WTC11 (cell line): ENCODE measurements around the gene PGAM5. TPM values are rescaled to one million over a fixed set of nuclear protein-coding genes. Genes with fewer than 3 reads are reported as not detected.

Source experiments
- ATAC-seq: fragments of 200-7000 bp; cut with Tn5 transposase; 2 replicates; pipeline ENCODE4 v1.10.0; 2021; ENCODE audit warnings: mild to moderate bottlenecking, moderate library complexity
- CTCF ChIA-PET: fragments of 300-600 bp; sonication (Branson Sonifier 250); formaldehyde crosslinking; loops from one replicate; lab custom pipeline; 2021; ENCODE audit warnings: antibody characterized with exemption; lab: Charles Lee
- POLR2A ChIA-PET: fragments of 350-600 bp; sonication (Branson Sonifier 250); formaldehyde crosslinking; loops from one replicate; lab custom pipeline; 2021; ENCODE audit warnings: antibody characterized with exemption; lab: Charles Lee
- DNase-seq: peaks from one replicate; pipeline ENCODE4 v3.0.0; 2021; ENCODE audit warnings: low spot score
- H3K27ac Mint-ChIP-seq: 2 replicates; pipeline ENCODE4 v1.8.0; 2021; ENCODE audit warnings: mixed read lengths
- H3K27me3 Mint-ChIP-seq: 2 replicates; pipeline ENCODE4 v1.8.0; 2021; ENCODE audit warnings: low read depth, mild to moderate bottlenecking, moderate library complexity, mixed read lengths
- H3K36me3 Mint-ChIP-seq: 2 replicates; pipeline ENCODE4 v1.8.0; 2021; ENCODE audit warnings: mixed read lengths
- H3K4me1 Mint-ChIP-seq: 2 replicates; pipeline ENCODE4 v1.8.0; 2022; ENCODE audit warnings: mixed read lengths
- H3K4me3 Mint-ChIP-seq: 2 replicates; pipeline ENCODE4 v1.8.0; 2021; ENCODE audit warnings: mild to moderate bottlenecking, moderate library complexity, mixed read lengths
- H3K9me3 Mint-ChIP-seq: 2 replicates; pipeline ENCODE4 v1.8.0; 2021; ENCODE audit warnings: mixed read lengths
- ATF3 ChIP-seq: sonication (generic); formaldehyde crosslinking; conservative IDR thresholded peaks from 2 replicates; pipeline ENCODE4 v1.8.1; 2022; ENCODE audit warnings: mild to moderate bottlenecking, missing genetic modification reagents
- ATF6 ChIP-seq: sonication (generic); formaldehyde crosslinking; IDR thresholded peaks from 2 replicates; pipeline ENCODE4 v1.8.1; 2023; ENCODE audit warnings: mild to moderate bottlenecking, missing genetic modification reagents
- CBFB ChIP-seq: sonication (generic); formaldehyde crosslinking; IDR thresholded peaks from 2 replicates; pipeline ENCODE4 v1.8.1; 2022; ENCODE audit warnings: mild to moderate bottlenecking, low read depth, missing genetic modification reagents
- CREB1 ChIP-seq: sonication (generic); formaldehyde crosslinking; IDR thresholded peaks from 2 replicates; pipeline ENCODE4 v1.8.0; 2023; ENCODE audit warnings: mild to moderate bottlenecking, missing genetic modification reagents
- CREM ChIP-seq: sonication (generic); formaldehyde crosslinking; IDR thresholded peaks from 2 replicates; pipeline ENCODE4 v1.8.1; 2022; ENCODE audit warnings: mild to moderate bottlenecking, missing genetic modification reagents, moderate library complexity
- ETV6 ChIP-seq: sonication (generic); formaldehyde crosslinking; IDR thresholded peaks from 2 replicates; pipeline ENCODE4 v1.8.1; 2022; ENCODE audit warnings: mild to moderate bottlenecking, missing genetic modification reagents
- GRHL2 ChIP-seq: fragments of 250-450 bp; sonication (Bioruptor Pico); IDR thresholded peaks from 2 replicates; pipeline ENCODE4 v1.8.0; 2022; ENCODE audit warnings: mild to moderate bottlenecking, moderate library complexity; ENCODE audit not compliant: insufficient replicate concordance, severe bottlenecking
- JAZF1 ChIP-seq: fragments of 250-450 bp; sonication (Bioruptor Pico); IDR thresholded peaks from 2 replicates; pipeline ENCODE4 v1.9.0; 2021; ENCODE audit warnings: moderate library complexity, mild to moderate bottlenecking, inconsistent platforms
- JUN ChIP-seq: sonication (generic); formaldehyde crosslinking; IDR thresholded peaks from 2 replicates; pipeline ENCODE4 v1.8.0; 2023; ENCODE audit warnings: mild to moderate bottlenecking, missing genetic modification reagents
- MXD4 ChIP-seq: fragments of 250-450 bp; sonication (Bioruptor Pico); IDR thresholded peaks from 2 replicates; pipeline ENCODE4 v1.8.0; 2021; ENCODE audit warnings: mild to moderate bottlenecking, moderate library complexity, borderline replicate concordance
- NR1H2 ChIP-seq: sonication (generic); formaldehyde crosslinking; IDR thresholded peaks from 2 replicates; pipeline ENCODE4 v1.9.0; 2021; ENCODE audit warnings: mild to moderate bottlenecking, moderate library complexity, missing genetic modification reagents
- NR3C1 ChIP-seq: sonication (generic); formaldehyde crosslinking; conservative IDR thresholded peaks from 2 replicates; pipeline ENCODE4 v1.8.1; 2023; ENCODE audit warnings: low read depth, mild to moderate bottlenecking, missing genetic modification reagents
- SMAD3 ChIP-seq: sonication (generic); formaldehyde crosslinking; IDR thresholded peaks from 2 replicates; pipeline ENCODE4 v1.8.0; 2022; ENCODE audit warnings: missing genetic modification reagents, mild to moderate bottlenecking, borderline replicate concordance
- SMAD4 ChIP-seq: sonication (generic); formaldehyde crosslinking; IDR thresholded peaks from 2 replicates; pipeline ENCODE4 v1.8.0; 2022; ENCODE audit warnings: mild to moderate bottlenecking, missing genetic modification reagents
- TCF7 ChIP-seq: sonication (generic); formaldehyde crosslinking; IDR thresholded peaks from 2 replicates; pipeline ENCODE4 v1.8.0; 2022; ENCODE audit warnings: mild to moderate bottlenecking, low read depth, missing genetic modification reagents, moderate library complexity
- USF1 ChIP-seq: sonication (generic); formaldehyde crosslinking; IDR thresholded peaks from 2 replicates; pipeline ENCODE4 v1.8.0; 2022; ENCODE audit warnings: mild to moderate bottlenecking, missing genetic modification reagents
- USF2 ChIP-seq: sonication (generic); formaldehyde crosslinking; IDR thresholded peaks from 2 replicates; pipeline ENCODE4 v1.8.1; 2023; ENCODE audit warnings: mild to moderate bottlenecking, missing genetic modification reagents, moderate library complexity
- ZBTB21 ChIP-seq: sonication (generic); formaldehyde crosslinking; IDR thresholded peaks from 2 replicates; pipeline ENCODE4 v1.8.1; 2023; ENCODE audit warnings: mild to moderate bottlenecking, missing genetic modification reagents, borderline replicate concordance
- ZNF263 ChIP-seq: sonication (generic); formaldehyde crosslinking; IDR thresholded peaks from 2 replicates; pipeline ENCODE4 v1.8.1; 2022; ENCODE audit warnings: low read depth, mild to moderate bottlenecking, moderate library complexity, missing genetic modification reagents
- ZNF281 ChIP-seq: sonication (generic); formaldehyde crosslinking; IDR thresholded peaks from 2 replicates; pipeline ENCODE4 v1.8.0; 2023; ENCODE audit warnings: mild to moderate bottlenecking, missing genetic modification reagents
- ZNF671 ChIP-seq: fragments of 250-450 bp; sonication (Bioruptor Pico); IDR thresholded peaks from 2 replicates; pipeline ENCODE4 v1.8.0; 2021; ENCODE audit warnings: mild to moderate bottlenecking
- ZSCAN18 ChIP-seq: fragments of 250-450 bp; sonication (Bioruptor Pico); IDR thresholded peaks from 2 replicates; pipeline ENCODE4 v2.1.2; 2022; ENCODE audit warnings: mild to moderate bottlenecking, moderate library complexity
- total RNA-seq: library from RNA; stranded (reverse); gene quantifications from 3 replicates; pipeline ENCODE4 v1.2.3, GENCODE V29; 2021

The PGAM5 gene
- total RNA-seq, 1 experiment from 2014 or later = 89.7 TPM

GRCh38 chr12:132672116-132672515 is 38.5 kb upstream of the PGAM5 start:
- no peak for ATAC-seq
- POLR2A ChIA-PET = no interaction called here
- no peak for DNase-seq
- no peaks in the 10 kb centered on the region for H3K4me1 Mint-ChIP-seq
- H3K36me3 Mint-ChIP-seq = peaks cover 80% of the 10 kb centered on the region
- H3K9me3 Mint-ChIP-seq = no peaks in the 10 kb centered on the region
- no peak overlapping the region for H3K27ac Mint-ChIP-seq
- CTCF ChIA-PET = no interaction called here
- TF ChIP-seq USF1 (CRISPR knock-in tag) (no peak), JAZF1 (CRISPR knock-in tag) (no peak), MXD4 (CRISPR knock-in tag) (no peak), ATF6 (CRISPR knock-in tag) (no peak), ZBTB21 (CRISPR knock-in tag) (no peak)
- H3K4me3 Mint-ChIP-seq = no peak overlapping the region
- no peaks in the 10 kb centered on the region for H3K27me3 Mint-ChIP-seq

GRCh38 chr12:132672678-132673077 is 38.0 kb upstream of the PGAM5 start:
- TF ChIP-seq ETV6 (CRISPR knock-in tag) (no peak), JUN (CRISPR knock-in tag) (no peak), ZNF671 (CRISPR knock-in tag) (no peak), ZSCAN18 (CRISPR knock-in tag) (no peak), CREB1 (CRISPR knock-in tag) (no peak), SMAD3 (no peak)
- ChIA-PET POLR2A (no interaction called here), CTCF (no interaction called here)
- no peaks in the 10 kb centered on the region for H3K9me3 Mint-ChIP-seq
- no peak overlapping the region for H3K27ac Mint-ChIP-seq
- H3K27me3 Mint-ChIP-seq = no peaks in the 10 kb centered on the region
- no peak for DNase-seq
- no peak for ATAC-seq
- H3K36me3 Mint-ChIP-seq = peaks cover 80% of the 10 kb centered on the region
- H3K4me3 Mint-ChIP-seq = no peak overlapping the region
- H3K4me1 Mint-ChIP-seq = no peaks in the 10 kb centered on the region

- Mint-ChIP-seq H3K9me3 (no peaks in the 10 kb centered on the region), H3K27me3 (no peaks in the 10 kb centered on the region), H3K4me1 (no peaks in the 10 kb centered on the region), H3K36me3 (peaks cover 80% of the 10 kb centered on the region), H3K4me3 (no peak overlapping the region), H3K27ac (no peak overlapping the region)
- POLR2A ChIA-PET = no interaction called here
- CTCF ChIA-PET = no interaction called here
- DNase-seq (no peak), ATAC-seq (no peak)
- TF ChIP-seq ZNF281 (CRISPR knock-in tag) (no peak), SMAD3 (no peak), CBFB (no peak), CREM (CRISPR knock-in tag) (no peak), GRHL2 (CRISPR knock-in tag) (no peak), SMAD4 (no peak), ZNF263 (no peak), USF2 (no peak), NR1H2 (CRISPR knock-in tag) (no peak), TCF7 (no peak), NR3C1 (CRISPR knock-in tag) (no peak), ATF3 (CRISPR knock-in tag) (no peak)
Measured at GRCh38 chr12:132673288-132674179, 37.1 kb upstream of the PGAM5 start.
